Karpas-422 (cell line): Measurements from ENCODE around the gene BCL11A. TPM values are rescaled to one million over a fixed set of nuclear protein-coding genes. Genes with fewer than 3 reads are reported as not detected.

ENCODE experiments used
- DNase-seq: peaks from one replicate; pipeline ENCODE4 v3.0.0-alpha.2; 2015
- H2AFZ ChIP-seq: fragments of 200-600 bp; sonication (generic); 2 replicates; pipeline ENCODE4 v1.6.1; 2014; ENCODE audit warnings: antibody characterized with exemption, low read length, mixed read lengths
- H3K27ac ChIP-seq: fragments of 200-600 bp; sonication (generic); 2 replicates; pipeline ENCODE4 v1.5.1; 2014; ENCODE audit warnings: mild to moderate bottlenecking, low read length, moderate library complexity
- H3K27me3 ChIP-seq: fragments of 200-600 bp; sonication (generic); 2 replicates; pipeline ENCODE4 v1.6.1; 2014; ENCODE audit warnings: low read length, mixed read lengths
- H3K36me3 ChIP-seq: fragments of 200-600 bp; sonication (generic); 2 replicates; pipeline ENCODE4 v1.6.1; 2014; ENCODE audit warnings: low read length, mixed read lengths; ENCODE audit not compliant: insufficient read depth
- H3K4me1 ChIP-seq: fragments of 200-600 bp; sonication (generic); 2 replicates; pipeline ENCODE4 v1.6.1; 2014; ENCODE audit warnings: mild to moderate bottlenecking, low read length, mixed read lengths
- H3K4me2 ChIP-seq: fragments of 200-600 bp; sonication (generic); 2 replicates; pipeline ENCODE4 v1.6.1; 2014; ENCODE audit warnings: low read length, low read depth, mild to moderate bottlenecking; ENCODE audit not compliant: poor library complexity, severe bottlenecking
- H3K4me3 ChIP-seq: fragments of 200-600 bp; sonication (generic); 2 replicates; pipeline ENCODE4 v1.5.1; 2014; ENCODE audit warnings: mild to moderate bottlenecking, antibody characterized with exemption, low read length, mixed read lengths
- H3K79me2 ChIP-seq: fragments of 200-600 bp; sonication (generic); 2 replicates; pipeline ENCODE4 v1.6.1; 2014; ENCODE audit warnings: mild to moderate bottlenecking, low read length, mixed read lengths
- H3K9ac ChIP-seq: fragments of 200-600 bp; sonication (generic); 2 replicates; pipeline ENCODE4 v1.6.0; 2014; ENCODE audit warnings: low read length
- H3K9me2 ChIP-seq: fragments of 200-600 bp; sonication (generic), shearing (Covaris generic); replicated peaks from 2 replicates; pipeline ENCODE4 v1.6.0; 2014; ENCODE audit warnings: mild to moderate bottlenecking, low read length, moderate library complexity; ENCODE audit not compliant: insufficient read depth
- H3K9me3 ChIP-seq: fragments of 300-700, 200-600 bp; sonication (generic); 2 replicates; pipeline ENCODE4 v1.6.1; 2014; ENCODE audit warnings: low read length, mixed read lengths
- H4K20me1 ChIP-seq: fragments of 200-600 bp; sonication (generic); 2 replicates; pipeline ENCODE4 v1.6.1; 2014; ENCODE audit warnings: mild to moderate bottlenecking, antibody characterized with exemption, low read length, low read depth; ENCODE audit not compliant: insufficient read depth
- total RNA-seq: library from RNA; depleted of rRNA; stranded (reverse); fragments of >200 nt; shearing (Covaris generic); gene quantifications from 2 replicates; pipeline ENCODE4 v1.2.3, GENCODE V29; 2014; ENCODE audit warnings: low replicate concordance

Gene BCL11A
- total RNA-seq, 1 experiment from 2014 or later = 190 TPM

DNA sequence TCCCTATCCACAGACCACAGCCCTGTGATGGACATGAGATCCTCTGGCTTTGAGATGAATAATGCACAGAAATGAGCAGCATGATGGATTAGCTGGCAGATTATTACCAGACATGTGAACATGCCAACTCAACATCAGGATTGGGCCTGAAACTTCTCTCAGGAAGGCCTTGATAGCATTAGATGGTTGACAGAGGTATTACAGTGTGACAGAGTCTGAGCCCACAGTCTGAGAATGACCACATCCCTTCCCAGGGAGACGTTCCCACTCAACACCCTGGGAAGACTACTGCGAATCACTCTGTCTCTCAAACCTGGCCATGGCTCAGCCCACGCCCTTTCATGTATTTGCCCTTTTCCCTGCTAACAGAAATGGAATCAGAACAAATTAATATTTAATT lies 66.9 kb downstream of the BCL11A start:
- Histone ChIP-seq H2AFZ (no peak overlapping the region), H4K20me1 (no peaks in the 10 kb centered on the region; the same call in 1 of the 2 replicates), H3K4me1 (peaks cover 80% of the 10 kb centered on the region), H3K9ac (no peak overlapping the region), H3K79me2 (peaks cover 100% of the 10 kb centered on the region), H3K27ac (peak overlapping the region; percentile 80), H3K9me3 (no peaks in the 10 kb centered on the region), H3K9me2 (no peaks in the 10 kb centered on the region), H3K4me2 (no peak overlapping the region), H3K27me3 (no peaks in the 10 kb centered on the region), H3K4me3 (no peak overlapping the region), H3K36me3 (peaks cover 32% of the 10 kb centered on the region; the same call in 1 of the 2 replicates)
- DNase-seq = no peak

DNA sequence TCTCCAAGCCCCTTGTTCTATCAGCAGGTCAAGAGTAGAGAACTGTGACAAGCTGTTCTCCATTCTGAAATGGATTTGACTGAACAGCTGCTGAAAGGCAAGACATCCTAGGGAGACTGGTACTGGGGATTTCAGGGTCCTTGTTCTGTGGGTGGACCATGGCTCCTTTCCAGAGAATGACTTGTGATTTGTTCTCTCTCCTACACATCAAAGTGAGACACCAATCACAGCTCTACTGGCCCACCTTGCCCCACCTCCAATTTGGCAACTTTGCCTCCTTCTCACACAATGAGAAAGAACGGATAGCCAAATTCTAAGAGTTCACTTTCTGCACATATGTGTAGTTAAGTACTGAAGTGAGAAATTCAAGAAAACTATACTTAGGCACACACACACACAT lies 67.4 kb downstream of the BCL11A start:
- Histone ChIP-seq H3K4me2 (peak overlapping the region; percentile 38), H3K9me3 (no peaks in the 10 kb centered on the region), H3K9me2 (no peaks in the 10 kb centered on the region), H3K27ac (peak overlapping the region; percentile 80), H3K27me3 (no peaks in the 10 kb centered on the region), H3K36me3 (peaks cover 32% of the 10 kb centered on the region; the same call in 1 of the 2 replicates), H3K79me2 (peaks cover 100% of the 10 kb centered on the region), H3K4me1 (peaks cover 75% of the 10 kb centered on the region), H3K9ac (no peak overlapping the region), H2AFZ (no peak overlapping the region), H3K4me3 (no peak overlapping the region), H4K20me1 (no peaks in the 10 kb centered on the region; the same call in 1 of the 2 replicates)
- peak; percentile 59 for DNase-seq

DNA sequence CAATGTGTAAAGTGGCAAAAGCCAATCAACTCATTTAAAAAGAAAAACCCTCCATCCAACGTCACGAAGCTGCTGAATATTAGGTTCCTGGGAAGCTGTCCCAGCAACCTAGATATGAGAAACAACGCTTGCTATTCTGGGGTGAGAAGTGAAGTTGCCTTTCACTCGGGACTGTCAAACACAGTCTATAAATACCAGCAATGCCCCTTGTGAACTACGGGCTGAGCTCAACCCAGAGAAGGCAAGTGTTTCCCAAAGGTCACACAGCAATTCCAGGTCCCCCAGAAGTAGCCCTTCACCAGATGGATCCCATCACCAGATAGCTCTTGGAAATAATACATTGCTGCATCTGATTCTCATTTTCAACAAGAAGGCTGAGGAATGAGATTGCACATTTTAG lies 67.9 kb downstream of the BCL11A start:
- H3K27ac ChIP-seq = peak overlapping the region; percentile 80

DNA sequence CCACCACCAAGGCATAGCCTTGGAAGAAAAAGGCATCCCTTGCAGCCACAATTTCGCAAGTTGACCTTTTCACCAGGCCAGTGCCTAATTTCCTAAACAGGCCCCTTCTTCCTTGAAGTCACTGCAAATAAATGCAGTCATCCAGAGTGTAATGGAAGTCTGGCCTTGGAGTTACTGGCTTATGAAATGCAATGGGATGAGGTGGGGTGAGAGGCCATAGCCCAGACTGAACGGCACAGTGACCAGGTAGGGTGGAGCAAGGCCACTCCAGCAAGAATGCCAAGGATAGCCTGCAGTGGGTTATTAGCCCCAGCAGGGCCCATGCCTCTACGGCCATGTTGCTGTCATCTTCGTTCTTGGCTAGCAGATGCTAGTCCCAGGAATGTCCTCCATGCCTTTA lies 68.4 kb downstream of the BCL11A start:
- H3K9me3 ChIP-seq = no peaks in the 10 kb centered on the region
- H3K4me1 ChIP-seq = peaks cover 65% of the 10 kb centered on the region
- H3K79me2 ChIP-seq = peaks cover 100% of the 10 kb centered on the region
- DNase-seq = no peak
- peak overlapping the region; percentile 10; the same call in 1 of the 2 replicates for H3K4me3 ChIP-seq
- no peak overlapping the region for H2AFZ ChIP-seq
- H3K9ac ChIP-seq = peak overlapping the region; percentile 20; the same call in 1 of the 2 replicates
- H3K27ac ChIP-seq = peak overlapping the region; percentile 80
- H3K36me3 ChIP-seq = peaks cover 32% of the 10 kb centered on the region; the same call in 1 of the 2 replicates
- no peaks in the 10 kb centered on the region; the same call in 1 of the 2 replicates for H4K20me1 ChIP-seq
- H3K27me3 ChIP-seq = no peaks in the 10 kb centered on the region
- H3K4me2 ChIP-seq = peak overlapping the region; percentile 38
- no peaks in the 10 kb centered on the region for H3K9me2 ChIP-seq

More for the DNA sequence above, 67.9 kb downstream of the BCL11A start:
- Histone ChIP-seq H3K36me3 (peaks cover 32% of the 10 kb centered on the region; the same call in 1 of the 2 replicates), H3K9me2 (no peaks in the 10 kb centered on the region), H3K27me3 (no peaks in the 10 kb centered on the region), H4K20me1 (no peaks in the 10 kb centered on the region; the same call in 1 of the 2 replicates), H3K4me2 (peak overlapping the region; percentile 38), H2AFZ (no peak overlapping the region), H3K9me3 (no peaks in the 10 kb centered on the region), H3K4me1 (peaks cover 70% of the 10 kb centered on the region), H3K9ac (no peak overlapping the region), H3K79me2 (peaks cover 100% of the 10 kb centered on the region), H3K4me3 (peak overlapping the region; percentile 10; the same call in 1 of the 2 replicates)
- DNase-seq = no peak

- Histone ChIP-seq H3K4me2 (peak overlapping the region; percentile 38), H3K4me1 (peaks cover 56% of the 10 kb centered on the region), H3K9ac (peak overlapping the region; percentile 20; the same call in 1 of the 2 replicates), H3K4me3 (no peak overlapping the region), H3K9me2 (no peaks in the 10 kb centered on the region), H2AFZ (no peak overlapping the region), H3K36me3 (peaks cover 32% of the 10 kb centered on the region; the same call in 1 of the 2 replicates), H3K9me3 (no peaks in the 10 kb centered on the region), H3K27ac (peak overlapping the region; percentile 80), H3K79me2 (peaks cover 100% of the 10 kb centered on the region), H4K20me1 (no peaks in the 10 kb centered on the region), H3K27me3 (no peaks in the 10 kb centered on the region)
- DNase-seq = peak; percentile 79
Measured at GRCh38 chr2:60484133-60484645, 69.3 kb downstream of the BCL11A start.

DNA sequence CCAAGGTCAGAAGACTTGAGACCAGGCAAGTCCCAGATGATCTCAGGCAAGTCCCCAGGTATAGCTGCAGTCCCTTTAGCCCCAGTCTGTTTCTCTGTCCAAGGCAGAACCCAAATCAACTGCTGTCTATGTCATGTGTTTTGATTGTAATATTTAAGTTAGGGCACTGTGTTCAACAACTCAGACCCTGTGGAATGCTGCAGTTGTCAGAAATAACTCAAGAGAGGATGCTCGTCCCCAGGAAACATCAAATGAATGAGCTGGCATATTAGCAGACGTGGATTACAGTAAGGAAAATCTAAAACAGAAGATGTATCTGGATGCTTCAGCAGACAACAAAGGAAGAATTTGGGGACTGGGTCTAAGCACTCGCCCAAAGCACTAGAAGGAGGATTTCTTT lies 70.1 kb downstream of the BCL11A start:
- Histone ChIP-seq H2AFZ (no peak overlapping the region), H3K36me3 (peaks cover 32% of the 10 kb centered on the region; the same call in 1 of the 2 replicates), H3K9ac (peak overlapping the region; percentile 6; the same call in 1 of the 2 replicates), H3K27me3 (no peaks in the 10 kb centered on the region), H3K4me1 (peaks cover 51% of the 10 kb centered on the region), H3K79me2 (peaks cover 100% of the 10 kb centered on the region), H3K4me2 (no peak overlapping the region), H3K9me3 (no peaks in the 10 kb centered on the region), H3K4me3 (no peak overlapping the region), H3K9me2 (no peaks in the 10 kb centered on the region), H4K20me1 (no peaks in the 10 kb centered on the region), H3K27ac (peak overlapping the region; percentile 80)
- no peak for DNase-seq

- peaks cover 25% of the 10 kb centered on the region; the same call in 1 of the 2 replicates for H3K36me3 ChIP-seq
- H3K9me2 ChIP-seq = no peaks in the 10 kb centered on the region
- no peaks in the 10 kb centered on the region for H3K27me3 ChIP-seq
- no peak overlapping the region for H3K4me3 ChIP-seq
- no peak overlapping the region for H2AFZ ChIP-seq
- peaks cover 40% of the 10 kb centered on the region for H3K4me1 ChIP-seq
- no peaks in the 10 kb centered on the region for H4K20me1 ChIP-seq
- peaks cover 100% of the 10 kb centered on the region for H3K79me2 ChIP-seq
- H3K27ac ChIP-seq = peak overlapping the region; percentile 80
- H3K9ac ChIP-seq = no peak overlapping the region
- no peak for DNase-seq
- H3K9me3 ChIP-seq = no peaks in the 10 kb centered on the region
- no peak overlapping the region for H3K4me2 ChIP-seq
Measured at GRCh38 chr2:60482222-60482621, 71.2 kb downstream of the BCL11A start.

GRCh38 chr2:60481257-60481656 lies 72.2 kb downstream of the BCL11A start:
- no peak for DNase-seq
- Histone ChIP-seq H3K9me3 (no peaks in the 10 kb centered on the region), H3K27me3 (no peaks in the 10 kb centered on the region), H3K9ac (no peak overlapping the region), H3K4me2 (no peak overlapping the region), H3K27ac (no peak overlapping the region), H3K9me2 (no peaks in the 10 kb centered on the region), H3K4me3 (no peak overlapping the region), H3K4me1 (peaks cover 30% of the 10 kb centered on the region), H3K79me2 (peaks cover 100% of the 10 kb centered on the region), H2AFZ (no peak overlapping the region), H4K20me1 (no peaks in the 10 kb centered on the region), H3K36me3 (peaks cover 30% of the 10 kb centered on the region; the same call in 1 of the 2 replicates)
